Smooth muscle cell (in vitro differentiated cells): ENCODE measurements around the gene NBPF3. TPM values are rescaled to one million over a fixed set of nuclear protein-coding genes. Genes with fewer than 3 reads are reported as not detected.
"Not testable (repeated sequence)": the region's sequence is repeated elsewhere in the genome, so short reads cannot be mapped to it uniquely, and the experiment has no call there.

Experiments
- DNase-seq: peaks from one replicate; lab custom pipeline; 2025; ENCODE audit not compliant: unreplicated experiment; lab: John Stamatoyannopoulos, UW
- H2AFZ ChIP-seq: fragments of 200-600 bp; sonication (generic); 2 replicates; pipeline ENCODE4 v1.6.0; 2016; ENCODE audit warnings: antibody characterized with exemption, low read depth, mild to moderate bottlenecking
- H3F3A ChIP-seq: fragments of 200-600 bp; sonication (generic); 2 replicates; pipeline ENCODE4 v1.6.0; 2017; ENCODE audit warnings: antibody characterized with exemption, low read depth
- H3K27ac ChIP-seq: fragments of 200-600 bp; sonication (generic); 2 replicates; pipeline ENCODE4 v1.5.1; 2016; ENCODE audit warnings: low read depth, mild to moderate bottlenecking
- H3K27me3 ChIP-seq: fragments of 200-600 bp; sonication (generic); 2 replicates; pipeline ENCODE4 v1.6.1; 2016; ENCODE audit warnings: low read depth, mild to moderate bottlenecking
- H3K36me3 ChIP-seq: fragments of 200-600 bp; sonication (generic); 2 replicates; pipeline ENCODE4 v1.5.1; 2016; ENCODE audit warnings: low read depth
- H3K4me1 ChIP-seq: fragments of 200-600 bp; sonication (generic); 2 replicates; pipeline ENCODE4 v1.5.1; 2016; ENCODE audit warnings: low read depth
- H3K4me2 ChIP-seq: fragments of 200-600 bp; sonication (generic); 2 replicates; pipeline ENCODE4 v1.6.0; 2016; ENCODE audit warnings: mild to moderate bottlenecking
- H3K4me3 ChIP-seq: fragments of 200-600 bp; sonication (generic); 2 replicates; pipeline ENCODE4 v1.5.1; 2016; ENCODE audit warnings: mild to moderate bottlenecking
- H3K79me2 ChIP-seq: fragments of 200-600 bp; sonication (generic); 2 replicates; pipeline ENCODE4 v1.6.0; 2016; ENCODE audit warnings: low read depth, mild to moderate bottlenecking
- H3K9ac ChIP-seq: fragments of 200-600 bp; sonication (generic); 2 replicates; pipeline ENCODE4 v1.6.0; 2016; ENCODE audit warnings: low read depth
- H3K9me3 ChIP-seq: fragments of 200-600 bp; sonication (generic); replicated peaks from 2 replicates; pipeline ENCODE4 v1.5.1; 2016; ENCODE audit warnings: low read depth
- H4K20me1 ChIP-seq: fragments of 200-600 bp; sonication (generic); 2 replicates; pipeline ENCODE4 v1.6.0; 2016; ENCODE audit warnings: low read depth
- CTCF ChIP-seq: fragments of 200-600 bp; sonication (generic); IDR thresholded peaks from 2 replicates; pipeline ENCODE4 v1.5.1; 2017; ENCODE audit warnings: borderline replicate concordance, mild to moderate bottlenecking, antibody characterized with exemption; ENCODE audit not compliant: insufficient read depth, poor library complexity, severe bottlenecking
- WGBS: methylation state at CpG from one replicate; pipeline ENCODE4 v1.1.7; 2016; ENCODE audit warnings: low lambda C conversion rate; 5-methylcytosine and 5-hydroxymethylcytosine counted together
- polyA plus RNA-seq: library from polyadenylated mRNA; unstranded; fragments of >200 nt; fragmentation: Nextera tagmentation; extraction: Ambion mirVana; gene quantifications from 2 replicates; pipeline ENCODE4 v1.2.1, GENCODE V29; 2016
- total RNA-seq: library from RNA; depleted of rRNA; stranded (reverse); fragments of >200 nt; gene quantifications from 2 replicates; pipeline ENCODE4 v1.2.3, GENCODE V29; 2014

The NBPF3 gene
- total and polyA plus RNA-seq, 2 experiments from 2014 or later, result 7.5 to 11.0 TPM

DNA sequence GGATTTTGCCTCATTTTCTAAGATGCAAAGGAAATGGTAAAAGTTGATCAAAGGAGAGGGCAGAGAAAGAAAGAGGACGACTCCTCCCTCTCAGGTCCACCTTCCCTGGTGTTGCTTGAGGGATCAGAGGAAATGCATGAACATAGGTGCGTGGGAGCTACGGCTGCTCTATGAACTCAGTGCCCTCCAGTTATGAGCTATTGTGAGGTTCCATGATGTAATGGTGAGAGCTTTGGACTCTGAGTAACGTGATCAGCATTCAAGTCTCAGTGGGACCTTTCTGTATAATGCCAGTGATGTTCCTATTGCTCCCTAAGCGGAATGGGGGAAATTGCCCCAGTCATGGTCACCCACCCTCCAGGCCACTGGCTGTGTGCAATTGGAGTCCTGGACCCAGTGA, 25.9 kb upstream of the NBPF3 start:
- H3K27me3 ChIP-seq, result peaks cover 28% of the 10 kb centered on the region
- no peaks in the 10 kb centered on the region for H3F3A ChIP-seq
- H3K27ac ChIP-seq, result no peak overlapping the region
- H3K79me2 ChIP-seq, result no peaks in the 10 kb centered on the region
- H3K4me1 ChIP-seq, result no peaks in the 10 kb centered on the region
- no peak overlapping the region for H3K4me3 ChIP-seq
- DNase-seq, result no peak
- H2AFZ ChIP-seq, result no peak overlapping the region
- no peak overlapping the region for H3K9ac ChIP-seq
- no peak for TF ChIP-seq CTCF
- H4K20me1 ChIP-seq, result no peaks in the 10 kb centered on the region
- H3K36me3 ChIP-seq, result no peaks in the 10 kb centered on the region
- WGBS, result 93% methylated on average over 5 of the region's 5 CpGs
- no peaks in the 10 kb centered on the region for H3K9me3 ChIP-seq
- H3K4me2 ChIP-seq, result no peak overlapping the region

GRCh38 chr1:21420378-21420777, 19.6 kb upstream of the NBPF3 start:
- not testable (repeated sequence) for H3K9ac ChIP-seq, H3K4me3 ChIP-seq, H3K36me3 ChIP-seq, H3K4me1 ChIP-seq, H4K20me1 ChIP-seq, H3K4me2 ChIP-seq, H2AFZ ChIP-seq, H3F3A ChIP-seq, H3K9me3 ChIP-seq, H3K27ac ChIP-seq, DNase-seq, H3K79me2 ChIP-seq
- H3K27me3 ChIP-seq, result peaks cover 29% of the 10 kb centered on the region
- WGBS, result 90% methylated on average over 6 of the region's 6 CpGs

DNA sequence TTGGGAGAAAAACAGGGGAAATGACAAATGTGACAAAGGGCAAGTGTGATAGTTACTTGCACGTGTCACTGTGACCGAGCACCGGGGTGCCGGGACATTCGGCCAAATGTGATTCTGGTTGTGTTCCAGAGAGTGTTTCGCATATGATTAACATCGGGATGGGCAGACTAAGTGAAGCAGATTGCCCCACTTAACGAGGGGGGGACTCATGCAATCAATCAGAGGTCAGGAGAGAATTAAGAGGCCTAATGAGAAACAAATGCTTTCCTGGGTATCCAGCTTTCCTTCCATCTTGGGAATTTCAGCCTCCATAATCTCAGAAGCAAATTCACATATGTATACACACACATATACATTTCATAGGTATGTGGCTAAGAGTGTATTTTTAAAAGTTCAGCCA, 18.6 kb upstream of the NBPF3 start:
- not testable (repeated sequence) for H3K4me2 ChIP-seq, H3K27ac ChIP-seq, H4K20me1 ChIP-seq, H3K4me1 ChIP-seq, H3K4me3 ChIP-seq, H3K79me2 ChIP-seq, H2AFZ ChIP-seq, DNase-seq, H3K9me3 ChIP-seq, H3K9ac ChIP-seq, H3K36me3 ChIP-seq, H3F3A ChIP-seq
- WGBS, result 82% methylated on average over 8 of the region's 8 CpGs
- H3K27me3 ChIP-seq, result peaks cover 30% of the 10 kb centered on the region

GRCh38 chr1:21427798-21428480, 12.0 kb upstream of the NBPF3 start:
- not testable (repeated sequence) for H3K36me3 ChIP-seq, DNase-seq
- peaks cover 13% of the 10 kb centered on the region for H3K27me3 ChIP-seq

GRCh38 chr1:21428481-21429073, 11.4 kb upstream of the NBPF3 start:
- H3K27ac ChIP-seq, DNase-seq, H2AFZ ChIP-seq, H3K27me3 ChIP-seq, H3F3A ChIP-seq, H4K20me1 ChIP-seq, H3K79me2 ChIP-seq, H3K36me3 ChIP-seq, H3K4me3 ChIP-seq, H3K4me1 ChIP-seq, H3K9me3 ChIP-seq, H3K9ac ChIP-seq, H3K4me2 ChIP-seq: not testable (repeated sequence)
- 75% methylated on average over 28 of the region's 66 CpGs for WGBS

More at GRCh38 chr1:21427798-21428480, 12.0 kb upstream of the NBPF3 start:
- H3K9ac ChIP-seq, H3K4me3 ChIP-seq, H3K27ac ChIP-seq, H3K79me2 ChIP-seq, H4K20me1 ChIP-seq, H2AFZ ChIP-seq, H3K4me2 ChIP-seq, H3F3A ChIP-seq, H3K4me1 ChIP-seq, H3K9me3 ChIP-seq: not testable (repeated sequence)
- 8% methylated on average over 20 of the region's 74 CpGs for WGBS

GRCh38 chr1:21429210-21429609, 10.7 kb upstream of the NBPF3 start:
- H4K20me1 ChIP-seq, H3K79me2 ChIP-seq, H3F3A ChIP-seq, H3K9me3 ChIP-seq, H3K4me3 ChIP-seq, H3K27ac ChIP-seq, H3K4me1 ChIP-seq, H3K4me2 ChIP-seq, H3K9ac ChIP-seq, H2AFZ ChIP-seq, H3K36me3 ChIP-seq, DNase-seq, H3K27me3 ChIP-seq: not testable (repeated sequence)
- 96% methylated on average over 22 of the region's 34 CpGs for WGBS

DNA sequence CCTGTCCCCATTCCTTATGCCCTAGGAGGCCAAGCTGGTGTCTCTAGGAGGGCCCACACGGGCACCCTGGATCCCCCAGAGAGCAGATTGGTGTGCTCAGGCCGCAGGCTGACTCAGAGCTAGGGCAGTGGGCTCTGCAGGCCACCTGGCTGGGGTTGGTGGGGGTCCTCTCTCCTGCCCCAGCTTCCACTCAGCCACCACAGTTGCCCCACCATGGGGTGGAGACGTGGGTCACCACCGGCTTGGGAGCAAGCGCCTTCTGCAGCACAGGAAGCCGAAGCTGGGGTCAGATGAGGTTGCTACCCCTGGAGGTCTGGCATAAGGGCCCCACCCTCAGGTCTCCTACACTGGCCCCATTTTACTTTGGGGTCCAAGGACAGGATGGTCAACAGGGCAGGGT, 9.1 kb upstream of the NBPF3 start:
- not testable (repeated sequence) for DNase-seq, H3K27me3 ChIP-seq, H3K4me2 ChIP-seq, H3K4me3 ChIP-seq, H3K36me3 ChIP-seq, H4K20me1 ChIP-seq, H3K79me2 ChIP-seq, H3K9ac ChIP-seq, H2AFZ ChIP-seq, H3K27ac ChIP-seq, H3K4me1 ChIP-seq, H3K9me3 ChIP-seq, H3F3A ChIP-seq
- WGBS, result 92% methylated on average over 6 of the region's 6 CpGs
